Esophagus squamous epithelium (tissue), 5 donors: Measurements from ENCODE around the gene IKZF1. TPM values are rescaled to one million over a fixed set of nuclear protein-coding genes. Genes with fewer than 3 reads are reported as not detected.

Source experiments
- DNase-seq: peaks from one replicate; lab custom pipeline; 2025; lab: John Stamatoyannopoulos, UW
- H3K27ac ChIP-seq, 4 donors: fragments of 200-600 bp; sonication (generic); one replicate each; pipeline ENCODE4 v1.5.1; 2016 to 2019; ENCODE audit warnings: mild to moderate bottlenecking in 1 of 4
- H3K27me3 ChIP-seq, 4 donors: fragments of 200-600 bp; sonication (generic); 1 replicate in 3 of 4; 2 replicates in 1 of 4; pipeline versions ENCODE4 v1.5.1 to v1.6.0; 2017 to 2021; ENCODE audit warnings: antibody characterized with exemption in 1 of 4
- H3K36me3 ChIP-seq, 3 donors: fragments of 200-600 bp; sonication (generic); one replicate each; pipeline ENCODE4 v1.5.1; 2016 to 2019
- H3K4me1 ChIP-seq, 3 donors: fragments of 200-600 bp; sonication (generic); one replicate each; pipeline ENCODE4 v1.5.1; 2017 to 2019
- H3K4me3 ChIP-seq, 4 donors: fragments of 200-600 bp; sonication (generic); 1 replicate in 3 of 4; 2 replicates in 1 of 4; pipeline ENCODE4 v1.5.1; 2016 to 2019; ENCODE audit warnings: mild to moderate bottlenecking in 2 of 4, moderate library complexity in 1 of 4
- H3K9me3 ChIP-seq, 3 donors: fragments of 200-600 bp; sonication (generic); one replicate each; pipeline ENCODE4 v1.5.1; 2016 to 2019
- POLR2A ChIP-seq, 4 donors: fragments of 450-650 bp; IDR thresholded peaks; one replicate each; pipeline ENCODE4 v1.6.1; 2017; ENCODE audit warnings: antibody characterized with exemption in 4 of 4, mild to moderate bottlenecking in 4 of 4, moderate library complexity in 3 of 4
- WGBS, 2 donors: methylation state at CpG; one replicate each; pipeline ENCODE4 v1.1.5; 2018; 5-methylcytosine and 5-hydroxymethylcytosine counted together
- intact Hi-C: fragments of 100-400 bp; cut with DNase I; formaldehyde crosslinking; loops from one replicate; pipeline ENCODE4 v1.15.0; 2022
- total RNA-seq, 4 donors: library from RNA; depleted of rRNA; stranded (reverse); fragments of >200 nt; gene quantifications; one replicate each; pipeline ENCODE4 v1.1.0, GENCODE V29; 2016
- TF ChIP-seq, protein P1 (sequence below), 6 experiments: fragments of 450-650 bp in 4 of 6; fragments of 200-600 bp in 2 of 6; sonication (generic) in 2 of 6; IDR thresholded peaks; one replicate each; pipeline ENCODE4 v1.5.1; 2016 to 2019; ENCODE audit warnings: antibody characterized with exemption in 6 of 6, mild to moderate bottlenecking in 4 of 6, moderate library complexity in 4 of 6
- donor health status: DM: yes; HTN: yes; CAD: no.

Gene IKZF1
- total RNA-seq, 4 donors from 2014 or later: 4.9 to 29.6 (median 8.4) TPM

DNA sequence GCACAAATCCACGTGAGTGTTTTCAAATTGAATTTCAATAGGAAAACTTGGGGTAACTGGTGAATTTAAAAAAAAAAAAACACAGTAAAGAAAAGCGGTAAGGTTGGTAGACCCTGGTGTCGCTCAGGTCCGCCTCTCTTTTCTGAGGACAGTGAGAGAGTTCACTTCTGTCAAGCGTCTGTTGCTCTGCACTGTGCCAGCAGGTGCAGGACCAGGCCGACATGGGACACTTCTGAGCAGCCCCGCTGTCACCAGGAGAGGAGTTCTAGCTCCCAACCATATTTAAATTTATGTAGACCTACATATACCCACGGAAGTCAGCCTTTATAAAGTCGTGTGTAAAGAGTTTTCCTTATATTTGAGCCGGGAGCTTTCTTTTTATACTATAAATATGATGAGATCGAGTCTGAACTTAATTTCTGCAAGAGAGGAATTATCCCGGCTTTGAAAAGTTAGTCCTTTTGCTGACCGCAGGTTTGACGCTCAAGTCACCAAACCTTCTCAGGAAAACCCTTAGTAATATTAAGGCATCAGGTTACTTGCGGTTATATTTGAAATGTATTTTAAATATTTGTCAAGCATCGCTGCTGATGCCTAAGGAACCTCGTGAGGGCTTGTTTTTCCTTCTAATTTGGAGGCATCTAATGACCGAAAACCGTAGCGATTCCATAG is 531 bp downstream of the IKZF1 start:
- Histone ChIP-seq H3K9me3 (no peaks in the 10 kb centered on the region), H3K4me1 (peaks cover 0 to 16% (median 7%) of the 10 kb centered on the region in 3 donors), H3K36me3 (no peaks in the 10 kb centered on the region), H3K4me3 (peak overlapping the region; percentile 29 to 73 (median 50)), H3K27ac (peak overlapping the region; percentile 68 to 85 (median 78)), H3K27me3 (peaks cover 0 to 75% (median 0%) of the 10 kb centered on the region in 4 donors)
- DNase-seq: no peak
- 13 to 15% methylated on average over 20 of the region's 20 CpGs for WGBS, 2 donors
- TF ChIP-seq, protein P1, sequence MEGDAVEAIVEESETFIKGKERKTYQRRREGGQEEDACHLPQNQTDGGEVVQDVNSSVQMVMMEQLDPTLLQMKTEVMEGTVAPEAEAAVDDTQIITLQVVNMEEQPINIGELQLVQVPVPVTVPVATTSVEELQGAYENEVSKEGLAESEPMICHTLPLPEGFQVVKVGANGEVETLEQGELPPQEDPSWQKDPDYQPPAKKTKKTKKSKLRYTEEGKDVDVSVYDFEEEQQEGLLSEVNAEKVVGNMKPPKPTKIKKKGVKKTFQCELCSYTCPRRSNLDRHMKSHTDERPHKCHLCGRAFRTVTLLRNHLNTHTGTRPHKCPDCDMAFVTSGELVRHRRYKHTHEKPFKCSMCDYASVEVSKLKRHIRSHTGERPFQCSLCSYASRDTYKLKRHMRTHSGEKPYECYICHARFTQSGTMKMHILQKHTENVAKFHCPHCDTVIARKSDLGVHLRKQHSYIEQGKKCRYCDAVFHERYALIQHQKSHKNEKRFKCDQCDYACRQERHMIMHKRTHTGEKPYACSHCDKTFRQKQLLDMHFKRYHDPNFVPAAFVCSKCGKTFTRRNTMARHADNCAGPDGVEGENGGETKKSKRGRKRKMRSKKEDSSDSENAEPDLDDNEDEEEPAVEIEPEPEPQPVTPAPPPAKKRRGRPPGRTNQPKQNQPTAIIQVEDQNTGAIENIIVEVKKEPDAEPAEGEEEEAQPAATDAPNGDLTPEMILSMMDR (IDR thresholded peaks at IDR 0.05): no peak
- peak in 1 of 4 donors; percentile 47 for TF ChIP-seq POLR2A (IDR thresholded peaks at IDR 0.05)
- intact Hi-C loops: no loop called here

DNA sequence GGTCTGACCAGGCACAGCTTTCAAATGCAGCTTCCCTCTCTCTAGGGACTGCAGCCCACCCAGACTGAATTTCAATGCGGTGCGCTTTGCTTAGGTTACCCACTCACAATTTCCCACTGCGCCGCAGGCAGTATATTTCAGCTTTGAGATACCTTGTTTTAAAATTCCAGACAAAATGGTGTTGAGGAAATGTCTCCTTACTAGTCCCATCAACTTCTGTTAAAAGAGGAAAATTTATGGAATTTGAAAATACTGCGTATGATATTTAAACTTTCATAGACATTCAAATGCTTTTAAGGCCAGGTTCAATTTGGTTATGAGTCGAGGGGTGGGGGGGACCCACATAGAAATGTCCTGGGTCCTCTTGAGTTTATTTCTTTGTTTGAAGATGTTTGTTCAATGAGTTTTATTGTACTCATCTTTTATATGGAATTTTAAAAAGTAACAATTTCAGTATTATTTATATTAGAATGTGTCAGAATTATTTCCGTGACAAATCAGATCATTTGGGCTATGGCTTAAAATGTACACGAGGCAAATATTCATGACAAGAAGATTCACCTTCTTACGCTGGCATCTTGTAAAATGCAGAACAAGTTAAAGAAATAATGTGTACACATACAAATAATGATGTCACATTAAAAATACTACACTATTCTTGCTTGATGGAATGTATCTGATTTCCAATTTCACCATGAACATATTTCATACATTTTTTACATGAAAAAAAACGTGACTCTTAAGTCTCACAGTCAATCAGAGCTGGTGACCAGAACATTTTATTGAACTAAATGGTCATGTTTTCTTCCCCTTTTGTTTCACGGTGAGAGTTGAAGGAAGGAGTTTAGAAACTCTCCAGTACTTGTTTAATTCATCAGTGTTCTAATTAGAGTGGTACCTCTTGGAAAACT is 1.3 kb downstream of the IKZF1 start:
- TF ChIP-seq, protein P1 (IDR thresholded peaks at IDR 0.05): no peak
- TF ChIP-seq POLR2A (IDR thresholded peaks at IDR 0.05): no peak
- Histone ChIP-seq H3K27ac (peak overlapping the region; percentile 68 to 85 (median 78)), H3K36me3 (no peaks in the 10 kb centered on the region), H3K9me3 (no peaks in the 10 kb centered on the region), H3K4me3 (peak overlapping the region; percentile 29 to 73 (median 50)), H3K4me1 (peaks cover 0 to 16% (median 7%) of the 10 kb centered on the region in 3 donors), H3K27me3 (peaks cover 0 to 76% (median 0%) of the 10 kb centered on the region in 4 donors)
- intact Hi-C loops: no loop called here
- WGBS, 2 donors: 49 to 60% methylated on average over 11 of the region's 11 CpGs
- DNase-seq: no peak

DNA sequence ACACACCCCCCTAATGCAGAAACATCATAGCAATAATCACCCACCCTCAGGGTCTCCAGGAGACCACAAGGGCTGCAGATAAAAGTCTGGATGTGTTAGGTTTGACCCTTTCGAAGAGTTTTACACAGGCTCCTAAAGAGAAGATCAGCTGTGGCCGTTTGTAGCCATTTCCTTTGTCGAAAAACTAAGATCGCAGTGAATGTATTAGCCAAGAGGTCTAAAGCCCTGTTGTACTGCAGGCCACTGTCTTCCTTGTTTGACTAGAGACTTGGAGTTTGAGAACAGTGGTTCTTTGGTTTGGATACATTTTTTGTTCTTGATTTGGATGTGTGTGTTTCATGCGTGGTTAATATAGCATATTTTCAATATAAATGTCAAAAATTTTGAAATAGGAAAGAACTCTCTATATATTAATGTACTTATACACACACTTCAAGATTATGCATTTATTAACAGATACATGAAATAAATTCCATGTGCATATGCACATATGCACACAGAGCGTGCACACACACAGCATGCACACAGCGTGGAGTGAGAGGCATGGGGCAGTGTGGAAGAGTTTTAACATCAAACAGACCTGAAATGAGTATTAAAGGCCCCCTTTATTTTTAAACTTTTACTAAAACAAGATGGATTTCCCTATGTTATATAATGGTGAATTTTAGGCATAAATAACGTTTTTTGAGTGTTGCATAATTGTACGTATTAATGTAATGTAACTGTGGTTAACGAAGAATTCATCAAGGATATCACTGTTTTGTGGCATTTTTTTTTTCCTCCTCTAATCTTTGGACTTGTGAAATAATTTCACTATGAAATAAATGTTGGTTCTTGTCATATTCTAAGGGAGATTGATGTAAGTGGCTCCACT is 2.2 kb downstream of the IKZF1 start:
- intact Hi-C loops: no loop called here
- TF ChIP-seq POLR2A (IDR thresholded peaks at IDR 0.05): no peak
- TF ChIP-seq, protein P1 (IDR thresholded peaks at IDR 0.05): no peak
- DNase-seq: no peak
- WGBS, 2 donors: 53 to 60% methylated on average over 10 of the region's 10 CpGs
- peaks cover 0 to 76% (median 0%) of the 10 kb centered on the region in 4 donors for H3K27me3 ChIP-seq
- H3K27ac ChIP-seq: peak overlapping the region; percentile 11 to 85 (median 72)
- H3K4me3 ChIP-seq: peak overlapping the region in 3 of 4 donors; percentile 29 to 73 (median 57)
- H3K9me3 ChIP-seq: no peaks in the 10 kb centered on the region
- no peaks in the 10 kb centered on the region for H3K36me3 ChIP-seq
- peaks cover 0 to 16% (median 7%) of the 10 kb centered on the region in 3 donors for H3K4me1 ChIP-seq

DNA sequence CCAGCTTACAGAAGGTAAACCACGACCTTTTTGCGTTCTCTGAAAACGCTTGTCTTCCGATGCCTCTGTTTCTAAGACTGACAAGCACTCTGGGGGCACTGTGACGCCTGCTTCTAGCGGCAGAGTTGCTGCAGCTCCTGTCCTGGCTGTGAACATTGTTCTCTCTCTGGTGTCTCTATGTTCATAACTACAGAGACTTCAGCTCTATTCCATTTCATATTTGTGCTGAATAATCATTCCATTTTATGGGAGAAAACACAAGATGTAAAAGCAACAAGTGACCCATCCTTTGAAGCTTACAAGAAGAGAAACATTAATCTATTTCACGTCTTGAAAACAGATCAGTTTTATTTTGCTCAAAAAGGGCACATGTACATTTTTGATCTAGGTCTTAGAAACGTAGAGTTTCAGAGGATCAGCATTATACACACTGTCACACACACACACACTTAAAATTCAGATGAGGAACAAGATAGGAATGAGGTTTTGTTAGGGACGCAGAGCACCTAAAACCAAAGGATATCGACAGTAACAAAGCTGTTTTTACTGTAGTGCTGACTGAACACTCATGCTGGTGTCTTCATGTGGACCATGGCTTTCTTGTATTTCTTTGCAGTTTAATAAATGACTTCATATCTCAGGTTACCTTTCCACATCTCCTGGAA is 3.0 kb downstream of the IKZF1 start:
- Histone ChIP-seq H3K36me3 (no peaks in the 10 kb centered on the region), H3K9me3 (no peaks in the 10 kb centered on the region), H3K4me3 (peak overlapping the region in 3 of 4 donors; percentile 29 to 73 (median 57)), H3K27ac (peak overlapping the region; percentile 11 to 83 (median 70)), H3K4me1 (peaks cover 0 to 16% (median 7%) of the 10 kb centered on the region in 3 donors), H3K27me3 (peaks cover 0 to 74% (median 0%) of the 10 kb centered on the region in 4 donors)
- WGBS, 2 donors: 46 to 55% methylated on average over 10 of the region's 10 CpGs
- TF ChIP-seq, protein P1 (IDR thresholded peaks at IDR 0.05): no peak
- TF ChIP-seq POLR2A (IDR thresholded peaks at IDR 0.05): peak in 1 of 4 donors; percentile 62
- intact Hi-C loops: no loop called here
- no peak for DNase-seq
